ENCODE results near the gene ONECUT2.

The ONECUT2 gene

DNA sequence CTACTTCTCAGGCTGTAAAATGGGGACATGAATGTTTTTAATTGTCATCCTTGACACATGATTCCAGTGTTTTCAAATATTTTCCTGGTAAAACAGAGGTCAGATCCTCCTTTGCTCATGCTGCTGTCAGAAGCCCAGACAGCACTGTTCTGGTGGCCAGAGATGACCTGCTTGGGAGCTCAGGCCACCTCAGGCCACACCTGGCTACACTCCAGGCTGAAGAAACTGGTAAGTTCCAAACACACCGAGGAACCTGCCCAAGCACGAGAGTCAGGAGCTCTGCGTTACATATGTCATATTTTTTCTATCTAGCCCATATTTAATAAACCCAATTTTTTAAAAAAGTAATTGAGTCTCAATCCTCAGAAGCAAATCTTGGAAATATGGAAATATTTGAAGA lies 103.4 kb downstream of the ONECUT2 start:
- H2AFZ ChIP-seq (ENCODE audit: low read length) = no peak overlapping the region
- no peaks in the 10 kb centered on the region for H3F3A ChIP-seq (ENCODE audit: low read depth)
- H3K9ac ChIP-seq (ENCODE audit: low read depth, low read length, poor library complexity, severe bottlenecking) = no peak overlapping the region
- TF ChIP-seq, protein P1, sequence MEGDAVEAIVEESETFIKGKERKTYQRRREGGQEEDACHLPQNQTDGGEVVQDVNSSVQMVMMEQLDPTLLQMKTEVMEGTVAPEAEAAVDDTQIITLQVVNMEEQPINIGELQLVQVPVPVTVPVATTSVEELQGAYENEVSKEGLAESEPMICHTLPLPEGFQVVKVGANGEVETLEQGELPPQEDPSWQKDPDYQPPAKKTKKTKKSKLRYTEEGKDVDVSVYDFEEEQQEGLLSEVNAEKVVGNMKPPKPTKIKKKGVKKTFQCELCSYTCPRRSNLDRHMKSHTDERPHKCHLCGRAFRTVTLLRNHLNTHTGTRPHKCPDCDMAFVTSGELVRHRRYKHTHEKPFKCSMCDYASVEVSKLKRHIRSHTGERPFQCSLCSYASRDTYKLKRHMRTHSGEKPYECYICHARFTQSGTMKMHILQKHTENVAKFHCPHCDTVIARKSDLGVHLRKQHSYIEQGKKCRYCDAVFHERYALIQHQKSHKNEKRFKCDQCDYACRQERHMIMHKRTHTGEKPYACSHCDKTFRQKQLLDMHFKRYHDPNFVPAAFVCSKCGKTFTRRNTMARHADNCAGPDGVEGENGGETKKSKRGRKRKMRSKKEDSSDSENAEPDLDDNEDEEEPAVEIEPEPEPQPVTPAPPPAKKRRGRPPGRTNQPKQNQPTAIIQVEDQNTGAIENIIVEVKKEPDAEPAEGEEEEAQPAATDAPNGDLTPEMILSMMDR (conservative IDR thresholded peaks at IDR 0.05; ENCODE audit: low read length) = no peak
- TF ChIP-seq EZH2phosphoT487 (IDR thresholded peaks at IDR 0.05; ENCODE audit: borderline replicate concordance) = no peak
- no peaks in the 10 kb centered on the region for H3K9me2 ChIP-seq (replicated peaks; ENCODE audit: low read depth, low read length)
- no peaks in the 10 kb centered on the region for H3K79me2 ChIP-seq (ENCODE audit: insufficient read depth, low read length)
- no peaks in the 10 kb centered on the region for H3K27me3 ChIP-seq (ENCODE audit: insufficient read depth, low read length, poor library complexity, severe bottlenecking)
- no peak overlapping the region for H3K4me2 ChIP-seq (ENCODE audit: low read depth, low read length, poor library complexity, severe bottlenecking)
- H3K4me3 ChIP-seq (ENCODE audit: low read length, poor library complexity, severe bottlenecking) = no peak overlapping the region
- H3K4me1 ChIP-seq (ENCODE audit: insufficient read depth, low read length, poor library complexity, severe bottlenecking) = no peaks in the 10 kb centered on the region
- H4K20me1 ChIP-seq (ENCODE audit: insufficient read depth, low read length, poor library complexity, severe bottlenecking) = no peaks in the 10 kb centered on the region
- no peaks in the 10 kb centered on the region for H3K36me3 ChIP-seq (ENCODE audit: insufficient read depth, low read length)
- no peaks in the 10 kb centered on the region for H3K9me3 ChIP-seq (ENCODE audit: insufficient read depth, low read depth, low read length)

DNA sequence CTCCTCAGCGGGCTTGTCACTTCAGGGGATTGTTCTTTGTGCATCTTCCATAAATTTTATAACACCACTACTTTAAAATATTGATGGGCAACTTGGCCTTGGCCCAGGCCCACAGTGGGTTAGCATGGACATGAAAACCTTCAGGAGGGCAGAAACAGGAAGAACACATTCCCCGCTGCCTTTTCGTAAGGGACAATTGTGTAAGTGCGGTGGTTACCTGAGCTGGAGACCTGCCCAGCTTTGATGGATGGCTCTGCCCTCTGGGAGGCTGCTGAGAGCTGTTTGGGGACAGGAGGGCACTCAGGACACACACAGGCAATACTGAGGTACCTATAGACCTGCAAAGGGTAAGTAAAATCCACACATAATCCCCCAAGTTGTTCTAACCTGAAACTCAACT lies 104.5 kb downstream of the ONECUT2 start:
- Histone ChIP-seq H3K4me3 (ENCODE audit: low read length, poor library complexity, severe bottlenecking) (no peak overlapping the region), H3K79me2 (ENCODE audit: insufficient read depth, low read length) (no peaks in the 10 kb centered on the region), H3K9me2 (replicated peaks; ENCODE audit: low read depth, low read length) (no peaks in the 10 kb centered on the region), H3F3A (ENCODE audit: low read depth) (no peaks in the 10 kb centered on the region), H3K27me3 (ENCODE audit: insufficient read depth, low read length, poor library complexity, severe bottlenecking) (no peaks in the 10 kb centered on the region), H4K20me1 (ENCODE audit: insufficient read depth, low read length, poor library complexity, severe bottlenecking) (no peaks in the 10 kb centered on the region), H2AFZ (ENCODE audit: low read length) (no peak overlapping the region), H3K9ac (ENCODE audit: low read depth, low read length, poor library complexity, severe bottlenecking) (no peak overlapping the region), H3K4me1 (ENCODE audit: insufficient read depth, low read length, poor library complexity, severe bottlenecking) (no peaks in the 10 kb centered on the region), H3K36me3 (ENCODE audit: insufficient read depth, low read length) (no peaks in the 10 kb centered on the region), H3K9me3 (ENCODE audit: insufficient read depth, low read depth, low read length) (no peaks in the 10 kb centered on the region), H3K4me2 (ENCODE audit: low read depth, low read length, poor library complexity, severe bottlenecking) (no peak overlapping the region)
- TF ChIP-seq, protein P1 (conservative IDR thresholded peaks at IDR 0.05; ENCODE audit: low read length) = no peak
- TF ChIP-seq EZH2phosphoT487 (IDR thresholded peaks at IDR 0.05; ENCODE audit: borderline replicate concordance) = no peak
